T-helper 1 cell (primary cell): ENCODE results near the gene ABCG4.

Experiments
- DNase-seq, 5 donors: peaks; one replicate each; pipeline ENCODE4 v3.0.0-alpha.2; 2012 to 2020

ABCG4 gene

GRCh38 chr11:119207415-119207960 is 58.6 kb downstream of the ABCG4 start:
- no peak for DNase-seq

- DNase-seq = no peak
Measured at GRCh38 chr11:119209186-119209585, 60.3 kb downstream of the ABCG4 start.

- DNase-seq = no peak
Measured at GRCh38 chr11:119210050-119210449, 61.2 kb downstream of the ABCG4 start.
